B cell (primary cell): Measurements from ENCODE around the gene AK4. TPM values are rescaled to one million over a fixed set of nuclear protein-coding genes. Genes with fewer than 3 reads are reported as not detected.

Experiments
- ATAC-seq: fragments of 200-7000 bp; cut with Tn5 transposase; one replicate; pipeline ENCODE4 v1.10.0; 2021; ENCODE audit warnings: low read depth, mild to moderate bottlenecking, moderate number of reproducible peaks, moderate library complexity
- CTCF ChIA-PET: fragments of 350-600 bp; sonication (Branson Sonifier 250); formaldehyde crosslinking; loops from one replicate; lab custom pipeline; 2021; ENCODE audit warnings: antibody characterized with exemption, inconsistent platforms; lab: Charles Lee
- POLR2A ChIA-PET: fragments of 350-600 bp; sonication (Branson Sonifier 250); formaldehyde crosslinking; loops from one replicate; lab custom pipeline; 2021; ENCODE audit warnings: antibody characterized with exemption; lab: Charles Lee
- DNase-seq: peaks from one replicate; pipeline ENCODE4 v3.0.0; 2013
- H2AFZ ChIP-seq: 2 replicates; pipeline ENCODE4 v1.6.1; 2012; ENCODE audit warnings: mild to moderate bottlenecking, low read depth, low read length; ENCODE audit not compliant: insufficient read depth, poor library complexity, severe bottlenecking
- H3K27ac ChIP-seq, 2 donors: 1 replicate in 1 of 2; 2 replicates in 1 of 2; pipeline ENCODE4 v1.5.1; 2012 to 2013; ENCODE audit warnings: low read length in 2 of 2, mild to moderate bottlenecking in 2 of 2, moderate library complexity in 1 of 2
- H3K27me3 ChIP-seq, 4 experiments: fragments of 200-600 bp in 1 of 4; sonication (generic) in 1 of 4; replicated peaks in 1 of 4; 1 replicate in 2 of 4; 2 replicates in 2 of 4; pipeline versions ENCODE4 v1.6.1 to v1.7.0; 2013 to 2016; ENCODE audit warnings: low read length in 3 of 4, mild to moderate bottlenecking in 2 of 4, mixed read lengths in 1 of 4, moderate library complexity in 1 of 4; ENCODE audit not compliant: insufficient read depth in 4 of 4, control insufficient read depth in 3 of 4; ENCODE audit errors: control extremely low read depth in 1 of 4
- H3K36me3 ChIP-seq, 2 experiments: replicated peaks in 1 of 2; 1 replicate in 1 of 2; 2 replicates in 1 of 2; pipeline versions ENCODE4 v1.6.1 to v1.7.1; 2013; ENCODE audit warnings: low read length in 1 of 2; ENCODE audit not compliant: insufficient read depth in 2 of 2, control insufficient read depth in 1 of 2; ENCODE audit errors: control extremely low read depth in 1 of 2, extremely low read depth in 1 of 2
- H3K4me1 ChIP-seq, 2 donors: fragments of 200-600 bp in 1 of 2; sonication (generic) in 1 of 2; 1 replicate in 1 of 2; 2 replicates in 1 of 2; pipeline versions ENCODE4 v1.5.1 to v1.6.1; 2013 to 2017; ENCODE audit warnings: low read length in 2 of 2; ENCODE audit not compliant: control insufficient read depth in 2 of 2, insufficient read depth in 2 of 2
- H3K4me2 ChIP-seq: replicated peaks from 2 replicates; pipeline ENCODE3; 2012; ENCODE audit warnings: mild to moderate bottlenecking, low read depth, low read length; ENCODE audit not compliant: poor library complexity, severe bottlenecking
- H3K4me3 ChIP-seq, 5 experiments: fragments of 200-600 bp in 1 of 5; sonication (generic) in 1 of 5; 1 replicate in 3 of 5; 2 replicates in 2 of 5; pipeline versions ENCODE4 v1.5.1 to v1.7.0; 2011 to 2016; ENCODE audit warnings: low read length in 4 of 5, mild to moderate bottlenecking in 4 of 5, low read depth in 2 of 5, control low read depth in 1 of 5, moderate library complexity in 1 of 5; ENCODE audit not compliant: insufficient read depth in 1 of 5; ENCODE audit errors: control extremely low read depth in 1 of 5, extremely low read depth in 1 of 5
- H3K79me2 ChIP-seq: fragments of 200-600 bp; sonication (generic); one replicate; pipeline ENCODE4 v1.6.0; 2016; ENCODE audit warnings: low read length; ENCODE audit not compliant: control insufficient read depth, insufficient read depth
- H3K9ac ChIP-seq: fragments of 200-600 bp; sonication (generic); 2 replicates; pipeline ENCODE4 v1.6.1; 2017; ENCODE audit warnings: mild to moderate bottlenecking, low read length, moderate library complexity
- H3K9me3 ChIP-seq, 3 donors: one replicate each; pipeline versions ENCODE4 v1.6.1 to v1.7.1; 2013; ENCODE audit warnings: low read length in 2 of 3; ENCODE audit not compliant: control insufficient read depth in 2 of 3, insufficient read depth in 1 of 3; ENCODE audit errors: control extremely low read depth in 1 of 3
- H4K20me1 ChIP-seq: 2 replicates; pipeline ENCODE4 v1.6.0; 2012; ENCODE audit warnings: mild to moderate bottlenecking, low read length; ENCODE audit not compliant: insufficient read depth, control insufficient read depth, poor library complexity, severe bottlenecking
- H3K27ac Mint-ChIP-seq: one replicate; pipeline ENCODE4 v1.8.0; 2021; ENCODE audit warnings: mixed read lengths
- H3K27me3 Mint-ChIP-seq: one replicate; pipeline ENCODE4 v1.8.0; 2021; ENCODE audit warnings: mixed read lengths
- H3K4me1 Mint-ChIP-seq: one replicate; pipeline ENCODE4 v1.8.0; 2021; ENCODE audit warnings: mixed read lengths
- H3K4me3 Mint-ChIP-seq: one replicate; pipeline ENCODE4 v1.8.0; 2021; ENCODE audit warnings: mixed read lengths
- H3K9me3 Mint-ChIP-seq: one replicate; pipeline ENCODE4 v1.8.0; 2022; ENCODE audit warnings: mixed read lengths; ENCODE audit not compliant: insufficient read depth
- CTCF ChIP-seq: fragments of 200-600 bp; IDR thresholded peaks from one replicate; pipeline ENCODE4 v1.8.0; 2022; ENCODE audit warnings: antibody characterized with exemption, mild to moderate bottlenecking
- EZH2 ChIP-seq: IDR thresholded peaks from 2 replicates; pipeline ENCODE4 v1.6.1; 2012; ENCODE audit warnings: borderline replicate concordance, low read depth, mild to moderate bottlenecking, moderate library complexity, low read length; ENCODE audit not compliant: insufficient read depth, poor library complexity, severe bottlenecking
- WGBS: methylation state at CpG from one replicate; pipeline ENCODE4 v1.1.5; 2013; ENCODE audit warnings: missing lambda C conversion rate; ENCODE audit not compliant: insufficient coverage; 5-methylcytosine and 5-hydroxymethylcytosine counted together
- intact Hi-C: fragments of 100-400 bp; cut with micrococcal nuclease; formaldehyde crosslinking; loops from one replicate; pipeline ENCODE4 v1.10.0; 2022
- polyA plus RNA-seq: library from polyadenylated mRNA; depleted of rRNA; stranded (reverse); fragments of >200 nt; gene quantifications from 2 replicates; pipeline ENCODE4 v1.2.3, GENCODE V29; 2012
- total RNA-seq, 2 donors: library from RNA; stranded (reverse); fragments of 120-200 nt in 1 of 2; gene quantifications; 1 replicate in 1 of 2; 2 replicates in 1 of 2; pipeline versions ENCODE4 v1.2.3 to v1.2.4, GENCODE V29; 2013 to 2022

Gene AK4
- total and polyA plus RNA-seq, 2 donors (not counting 1 experiment from before 2014, with no cell fraction given), result 0.34 TPM; not detected in 1

- TF ChIP-seq EZH2, result no peak
- TF ChIP-seq CTCF, result no peak
Observed at GRCh38 chr1:65237503-65237902, 89.5 kb downstream of the AK4 start.

GRCh38 chr1:65238010-65238409 lies 90.0 kb downstream of the AK4 start:
- WGBS, result no CpG with 5 or more reads among the region's 6 CpGs
- Histone ChIP-seq H3K27me3 (no peaks in the 10 kb centered on the region), H3K79me2 (no peaks in the 10 kb centered on the region), H3K4me3 (no peak overlapping the region), H3K9me3 (peaks cover 0 to 8% (median 5%) of the 10 kb centered on the region in 3 donors), H3K36me3 (no peaks in the 10 kb centered on the region), H3K9ac (no peak overlapping the region), H3K4me1 (no peaks in the 10 kb centered on the region), H4K20me1 (no peaks in the 10 kb centered on the region), H2AFZ (no peak overlapping the region), H3K4me2 (no peak overlapping the region), H3K27ac (no peak overlapping the region)
- Mint-ChIP-seq H3K4me3 (no peak overlapping the region), H3K27ac (no peak overlapping the region), H3K9me3 (peaks cover 5% of the 10 kb centered on the region), H3K4me1 (no peaks in the 10 kb centered on the region), H3K27me3 (peaks cover 17% of the 10 kb centered on the region)
- ATAC-seq (no peak), DNase-seq (no peak)
- intact Hi-C loops, result no loop called here
- POLR2A ChIA-PET, result no interaction called here
- TF ChIP-seq CTCF (no peak), EZH2 (no peak)
- CTCF ChIA-PET, result no interaction called here

More at GRCh38 chr1:65237503-65237902, 89.5 kb downstream of the AK4 start:
- Histone ChIP-seq H3K27me3 (no peaks in the 10 kb centered on the region), H3K4me1 (no peaks in the 10 kb centered on the region), H2AFZ (no peak overlapping the region), H3K4me3 (no peak overlapping the region), H3K9ac (no peak overlapping the region), H4K20me1 (no peaks in the 10 kb centered on the region), H3K9me3 (peaks cover 0 to 8% (median 5%) of the 10 kb centered on the region in 3 donors), H3K27ac (no peak overlapping the region), H3K36me3 (no peaks in the 10 kb centered on the region), H3K79me2 (no peaks in the 10 kb centered on the region), H3K4me2 (no peak overlapping the region)
- Mint-ChIP-seq H3K9me3 (peaks cover 5% of the 10 kb centered on the region), H3K27me3 (peaks cover 17% of the 10 kb centered on the region), H3K4me1 (no peaks in the 10 kb centered on the region), H3K4me3 (no peak overlapping the region), H3K27ac (no peak overlapping the region)
- intact Hi-C loops, result loop anchor here (2.0 kb wide), 1 partner anchor 449 kb away; no protein-coding TSS in a partner anchor
- DNase-seq (no peak), ATAC-seq (no peak)
- 100% methylated on average over 1 of the region's 4 CpGs for WGBS
- POLR2A ChIA-PET, result no interaction called here
- CTCF ChIA-PET, result no interaction called here
